NAMALWA (cell line): ENCODE measurements around the gene CCNDBP1.
"Not testable (repeated sequence)": the region's sequence is repeated elsewhere in the genome, so short reads cannot be mapped to it uniquely, and the experiment has no call there.

Experiments used
- DNase-seq: peaks from one replicate; pipeline ENCODE4 v3.0.0-alpha.2; 2015; ENCODE audit warnings: low spot score

The CCNDBP1 gene

GRCh38 chr15:43215961-43216360 lies 30.8 kb downstream of the CCNDBP1 start:
- no peak for DNase-seq

- DNase-seq: peak; percentile 25
These were observed 33.9 kb downstream of the CCNDBP1 start for GRCh38 chr15:43218908-43219706.

- no peak for DNase-seq
These were observed 35.0 kb downstream of the CCNDBP1 start for GRCh38 chr15:43219929-43220928.

GRCh38 chr15:43220991-43221403 lies 35.8 kb downstream of the CCNDBP1 start, which contains the start of gene EPB42:
Gene EPB42, minus strand, starts transcription at chr15:43221018. Its CDS starts 193 bp downstream, at chr15:43220825.
- DNase-seq: no peak

GRCh38 chr15:43221422-43221821 lies 36.2 kb downstream of the CCNDBP1 start:
- DNase-seq: no peak

- peak; percentile 76 for DNase-seq
These were observed 40.2 kb downstream of the CCNDBP1 start for GRCh38 chr15:43225201-43225949.

GRCh38 chr15:43225950-43226255 lies 40.7 kb downstream of the CCNDBP1 start:
- not testable (repeated sequence) for DNase-seq

- DNase-seq: no peak
These were observed 41.5 kb downstream of the CCNDBP1 start for GRCh38 chr15:43226436-43227305.

GRCh38 chr15:43229977-43230376 lies 44.8 kb downstream of the CCNDBP1 start:
- no peak for DNase-seq

GRCh38 chr15:43230640-43231115 lies 45.5 kb downstream of the CCNDBP1 start:
- DNase-seq: no peak

- DNase-seq: no peak
These were observed 47.2 kb downstream of the CCNDBP1 start for GRCh38 chr15:43232289-43232874.

GRCh38 chr15:43235536-43235935 lies 50.3 kb downstream of the CCNDBP1 start:
- DNase-seq: no peak

GRCh38 chr15:43237842-43238470 lies 52.8 kb downstream of the CCNDBP1 start:
- DNase-seq: no peak

GRCh38 chr15:43238671-43239131 lies 53.5 kb downstream of the CCNDBP1 start:
- no peak for DNase-seq

GRCh38 chr15:43239732-43240491 lies 54.7 kb downstream of the CCNDBP1 start:
- DNase-seq: no peak

- no peak for DNase-seq
These were observed 55.9 kb downstream of the CCNDBP1 start for GRCh38 chr15:43241100-43241499.

GRCh38 chr15:43242616-43243015 lies 57.4 kb downstream of the CCNDBP1 start:
- no peak for DNase-seq

- DNase-seq: no peak
These were observed 57.9 kb downstream of the CCNDBP1 start for GRCh38 chr15:43243020-43243645.

GRCh38 chr15:43244092-43244491 lies 58.9 kb downstream of the CCNDBP1 start:
- no peak for DNase-seq
